ENCODE data around the gene ZNF410.

The ZNF410 gene

DNA sequence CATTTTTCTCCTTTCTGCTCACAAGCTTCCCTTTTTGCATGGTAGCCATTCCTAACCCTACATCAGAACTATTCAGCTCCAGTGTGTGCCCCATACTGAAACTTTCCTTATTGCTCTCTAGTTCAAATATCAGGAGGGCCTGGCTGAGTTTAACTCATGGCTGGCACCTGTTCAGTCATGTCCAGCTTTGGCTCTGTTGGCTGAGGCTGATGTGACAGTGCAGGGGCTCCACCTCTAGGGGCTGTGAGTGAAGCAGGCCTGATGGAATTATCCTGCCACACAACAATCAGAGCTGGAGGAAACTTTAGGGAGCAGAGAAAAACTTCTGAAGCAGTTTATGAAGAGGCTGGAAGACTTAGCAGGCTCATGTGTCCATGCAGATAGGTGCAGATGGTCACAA is 71.9 kb downstream of the ZNF410 start:
- DNase-seq: no peak

- DNase-seq: no peak
These were observed 74.5 kb downstream of the ZNF410 start for GRCh38 chr14:73961192-73961591.

DNA sequence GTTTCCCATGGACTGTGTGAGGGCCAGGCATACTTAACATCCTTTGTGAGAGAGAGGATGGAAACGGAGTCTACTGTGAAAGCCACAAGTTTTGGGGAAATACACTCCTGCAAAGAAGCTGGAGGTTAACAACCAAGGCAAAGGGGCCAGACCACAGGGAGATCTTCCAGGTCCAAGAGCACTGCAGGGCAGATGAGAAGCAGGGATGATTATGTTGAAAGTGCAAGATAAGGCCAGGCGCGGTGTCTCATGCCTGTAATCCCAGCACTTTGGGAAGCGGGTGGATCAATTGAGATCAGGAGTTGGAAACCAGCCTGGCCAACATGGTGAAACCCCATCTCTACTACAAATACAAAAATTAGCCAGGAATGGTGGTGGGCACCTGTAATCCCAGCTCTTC is 78.6 kb downstream of the ZNF410 start:
- no peak for DNase-seq

DNA sequence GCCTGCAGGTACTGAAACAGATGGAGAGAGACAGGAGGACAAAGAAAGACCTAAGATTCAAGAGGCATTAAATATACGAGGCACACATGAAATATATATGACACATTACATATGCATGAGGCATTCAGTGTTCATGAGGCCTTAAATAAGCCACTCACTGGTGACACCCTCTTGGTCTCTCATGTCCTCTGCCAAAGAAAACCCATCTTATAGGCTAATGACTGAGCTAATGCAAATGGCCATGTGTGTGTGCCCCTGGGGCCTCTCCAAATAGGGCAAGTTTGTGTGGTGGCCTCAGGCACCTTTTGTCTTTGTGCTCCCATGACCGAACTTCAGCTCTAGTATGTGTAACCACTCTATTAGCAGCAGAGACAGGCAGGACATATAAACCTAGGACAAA is 82.2 kb downstream of the ZNF410 start:
- DNase-seq: no peak

DNA sequence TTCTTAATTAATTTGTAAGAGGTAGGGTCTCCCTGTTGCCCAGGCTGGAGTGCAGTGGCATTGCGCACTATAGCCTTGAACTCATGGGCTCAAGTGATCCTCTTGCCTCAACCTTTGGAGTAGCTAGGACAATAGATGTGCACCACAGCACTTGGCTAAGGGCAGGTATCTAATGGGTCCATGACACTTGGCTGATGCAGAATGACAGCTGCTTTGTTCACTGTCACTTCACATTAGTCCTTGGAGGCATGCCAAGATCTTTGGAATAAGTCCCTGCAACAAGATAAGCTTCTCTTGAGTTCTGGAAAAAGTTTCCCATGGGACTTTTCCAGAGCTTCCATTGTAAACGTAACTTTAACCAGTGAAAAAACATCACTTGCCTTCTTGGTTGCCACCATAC is 86.8 kb downstream of the ZNF410 start:
- DNase-seq: no peak

GRCh38 chr14:73976125-73976524 is 89.5 kb downstream of the ZNF410 start:
- DNase-seq: no peak

DNA sequence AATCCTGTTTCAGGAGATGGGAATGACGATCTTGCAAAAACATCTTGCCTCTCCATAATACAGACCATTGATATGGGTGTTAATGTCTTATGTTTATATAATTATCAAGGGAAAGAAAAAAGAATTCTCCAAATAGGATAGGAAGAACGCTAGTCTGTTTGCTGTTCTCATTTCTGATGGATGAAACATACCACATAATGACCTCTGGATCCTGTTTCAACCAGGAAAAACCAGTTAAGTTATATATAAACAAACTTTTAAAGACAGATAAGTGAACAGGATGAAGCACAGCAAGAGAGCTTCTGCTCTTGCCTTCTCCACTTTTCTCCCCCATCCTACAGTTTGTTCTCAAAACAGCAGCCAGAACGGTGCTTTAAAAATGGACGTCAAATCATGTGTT is 91.2 kb downstream of the ZNF410 start:
- no peak for DNase-seq

Measured in activated naive CD4-positive, alpha-beta T cell treated with Interleukin-2 at 50 U/mL for 16 hours (primary cell).